Rectal smooth muscle tissue (tissue), 1 donor: ENCODE data around the gene CACNG4.
A peak's percentile ranks its signal among the peaks of the same experiment; 100 is the strongest.

Experiments used
- H3K27ac ChIP-seq: one replicate; pipeline ENCODE4 v1.7.0; 2013; ENCODE audit warnings: low read depth, low read length, inconsistent platforms
- H3K27me3 ChIP-seq: one replicate; pipeline ENCODE4 v1.7.0; 2013; ENCODE audit warnings: low read length; ENCODE audit not compliant: control insufficient read depth, insufficient read depth
- H3K36me3 ChIP-seq: one replicate; pipeline ENCODE4 v1.7.0; 2013; ENCODE audit warnings: low read length; ENCODE audit not compliant: control insufficient read depth, insufficient read depth
- H3K4me1 ChIP-seq: one replicate; pipeline ENCODE4 v1.7.0; 2013; ENCODE audit warnings: low read length; ENCODE audit not compliant: control insufficient read depth, insufficient read depth
- H3K4me3 ChIP-seq: one replicate; pipeline ENCODE4 v1.7.0; 2013; ENCODE audit warnings: low read length
- H3K9ac ChIP-seq: one replicate; pipeline ENCODE4 v1.7.0; 2013; ENCODE audit warnings: low read length

CACNG4 gene

DNA sequence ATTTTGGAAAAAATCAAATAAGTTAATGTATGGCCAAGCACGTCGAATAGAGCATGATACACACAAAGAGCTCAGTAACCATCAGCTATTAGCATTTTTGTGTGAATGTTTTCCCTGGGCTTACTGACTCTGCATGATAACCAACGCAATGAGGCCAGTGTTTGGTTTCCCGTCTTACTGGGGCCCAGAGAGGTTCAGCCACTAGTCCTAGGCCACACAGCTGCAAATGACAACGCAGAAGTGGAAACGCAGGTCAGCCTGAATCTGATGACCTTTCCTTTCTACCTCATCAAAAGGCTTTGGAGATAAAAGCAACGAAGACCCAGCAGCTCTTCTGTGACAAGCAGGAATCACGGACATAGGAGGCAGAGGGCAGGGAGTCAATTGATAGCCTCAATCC lies 7.2 kb upstream of the CACNG4 start:
- no peak overlapping the region for H3K9ac ChIP-seq
- no peaks in the 10 kb centered on the region for H3K36me3 ChIP-seq
- H3K4me3 ChIP-seq: no peak overlapping the region
- H3K4me1 ChIP-seq: peaks cover 11% of the 10 kb centered on the region
- no peak overlapping the region for H3K27ac ChIP-seq
- peaks cover 1% of the 10 kb centered on the region for H3K27me3 ChIP-seq

DNA sequence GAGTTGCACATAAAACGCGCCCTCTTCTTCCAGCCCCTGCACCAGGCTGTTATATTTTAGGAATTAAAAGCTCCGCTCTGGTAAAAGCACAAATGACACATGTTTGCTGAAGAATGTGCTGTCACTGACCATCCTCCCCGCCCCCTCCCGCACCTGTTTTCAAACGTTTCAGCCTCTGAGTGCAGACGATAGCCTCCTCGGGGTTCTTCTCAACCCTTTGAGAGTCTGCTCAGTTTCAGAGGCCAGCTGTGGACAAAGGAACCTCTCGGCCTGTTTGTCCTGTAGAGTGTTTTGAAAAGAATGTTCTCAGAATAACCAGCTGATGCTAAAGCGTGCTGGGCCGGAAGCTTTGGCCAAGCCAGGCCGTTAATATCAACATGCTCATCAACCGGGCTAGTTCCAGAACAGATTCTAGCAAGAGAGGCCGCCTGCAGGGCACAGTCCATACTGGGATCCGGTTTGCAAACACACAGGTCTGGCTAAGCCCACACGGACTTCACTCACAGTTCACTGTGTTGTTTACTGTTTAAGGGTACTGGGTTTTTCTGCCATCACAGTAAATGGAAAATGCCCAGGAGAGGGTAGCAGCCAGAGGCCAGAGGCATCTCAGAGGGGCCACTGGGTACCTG lies 6.4 kb upstream of the CACNG4 start:
- H3K9ac ChIP-seq: no peak overlapping the region
- peaks cover 5% of the 10 kb centered on the region for H3K27me3 ChIP-seq

DNA sequence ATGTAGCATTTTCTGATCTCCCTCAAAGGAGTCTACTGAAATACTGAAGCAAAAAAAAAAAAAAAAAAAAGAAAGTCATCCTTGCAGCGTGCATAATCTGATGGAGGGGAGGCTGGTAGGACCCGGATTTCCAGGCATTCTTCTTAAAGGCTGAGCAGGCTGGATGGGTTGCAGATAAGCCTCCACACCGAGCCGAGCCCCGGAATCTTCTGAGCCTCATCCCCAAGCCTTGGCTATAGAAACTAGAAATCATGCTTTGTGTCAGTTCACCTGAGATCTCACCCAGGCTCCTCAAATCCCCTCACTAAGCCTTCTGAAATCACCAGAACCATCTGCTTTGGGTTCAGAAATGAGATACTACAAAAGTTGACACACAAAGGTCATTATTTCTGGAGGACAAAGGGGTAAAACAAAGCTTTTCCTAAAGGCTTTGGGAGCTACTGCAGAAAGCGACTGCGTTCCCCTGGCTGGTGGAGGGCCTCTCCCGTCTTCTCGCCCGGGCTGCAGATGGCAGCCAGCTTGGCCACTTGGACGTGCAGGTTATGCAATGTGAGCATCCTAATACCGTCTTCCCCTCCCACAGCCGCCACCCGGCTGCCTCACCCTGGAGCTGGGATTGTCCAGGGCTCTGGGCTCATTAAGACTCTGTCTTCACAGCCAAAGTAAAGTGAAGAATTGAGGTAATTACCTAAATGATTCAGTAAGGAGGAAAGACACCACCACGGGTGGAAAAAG lies 4.7 kb upstream of the CACNG4 start:
- Histone ChIP-seq H3K9ac (no peak overlapping the region), H3K4me1 (peaks cover 7% of the 10 kb centered on the region), H3K4me3 (no peak overlapping the region), H3K27me3 (peaks cover 10% of the 10 kb centered on the region), H3K36me3 (no peaks in the 10 kb centered on the region), H3K27ac (no peak overlapping the region)

More for the DNA sequence above, 6.4 kb upstream of the CACNG4 start:
- Histone ChIP-seq H3K27ac (no peak overlapping the region), H3K36me3 (no peaks in the 10 kb centered on the region), H3K4me3 (no peak overlapping the region), H3K4me1 (peaks cover 7% of the 10 kb centered on the region)

DNA sequence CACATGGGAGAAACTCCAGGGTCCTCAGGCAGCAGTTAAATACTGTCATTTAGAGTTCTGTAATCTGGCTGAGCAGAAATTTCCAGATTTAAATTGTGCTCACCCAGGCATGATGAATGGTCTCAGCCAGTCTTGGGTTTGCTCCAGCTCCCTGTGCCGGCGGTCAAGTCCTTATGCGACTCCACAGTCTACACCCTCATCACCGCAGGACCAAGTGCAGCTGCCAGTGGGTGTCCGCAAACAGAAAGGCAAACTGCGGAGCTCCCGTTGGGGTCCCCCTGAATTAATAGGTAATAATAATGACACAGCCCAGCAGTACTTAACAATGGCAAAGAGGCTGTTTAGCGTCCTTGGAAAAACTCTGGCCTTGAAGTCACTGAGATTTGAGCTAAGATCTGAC lies 3.9 kb upstream of the CACNG4 start:
- Histone ChIP-seq H3K4me3 (no peak overlapping the region), H3K27me3 (peaks cover 14% of the 10 kb centered on the region), H3K9ac (no peak overlapping the region), H3K27ac (no peak overlapping the region), H3K4me1 (peaks cover 7% of the 10 kb centered on the region), H3K36me3 (no peaks in the 10 kb centered on the region)

DNA sequence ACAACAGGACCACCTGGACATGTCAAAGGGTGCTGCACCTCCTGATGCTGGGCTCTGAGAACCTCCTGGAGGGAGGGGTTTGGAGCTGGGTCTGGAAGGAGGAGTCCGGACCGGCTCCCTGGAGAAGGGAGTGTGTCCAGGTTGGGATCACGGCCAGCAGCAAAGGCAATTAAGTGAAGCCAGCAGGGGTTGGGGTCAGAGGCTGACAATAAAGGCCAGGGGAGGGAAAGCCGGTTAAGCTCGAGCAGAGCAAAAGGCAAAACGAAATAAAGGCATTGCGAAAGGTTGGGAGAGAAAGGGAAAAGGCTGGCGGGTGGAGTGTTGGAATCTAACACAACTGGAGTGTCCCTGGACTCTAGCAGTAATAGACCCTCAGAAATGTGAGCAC lies 992 bp upstream of the CACNG4 start:
- H3K27me3 ChIP-seq: peaks cover 34% of the 10 kb centered on the region

DNA sequence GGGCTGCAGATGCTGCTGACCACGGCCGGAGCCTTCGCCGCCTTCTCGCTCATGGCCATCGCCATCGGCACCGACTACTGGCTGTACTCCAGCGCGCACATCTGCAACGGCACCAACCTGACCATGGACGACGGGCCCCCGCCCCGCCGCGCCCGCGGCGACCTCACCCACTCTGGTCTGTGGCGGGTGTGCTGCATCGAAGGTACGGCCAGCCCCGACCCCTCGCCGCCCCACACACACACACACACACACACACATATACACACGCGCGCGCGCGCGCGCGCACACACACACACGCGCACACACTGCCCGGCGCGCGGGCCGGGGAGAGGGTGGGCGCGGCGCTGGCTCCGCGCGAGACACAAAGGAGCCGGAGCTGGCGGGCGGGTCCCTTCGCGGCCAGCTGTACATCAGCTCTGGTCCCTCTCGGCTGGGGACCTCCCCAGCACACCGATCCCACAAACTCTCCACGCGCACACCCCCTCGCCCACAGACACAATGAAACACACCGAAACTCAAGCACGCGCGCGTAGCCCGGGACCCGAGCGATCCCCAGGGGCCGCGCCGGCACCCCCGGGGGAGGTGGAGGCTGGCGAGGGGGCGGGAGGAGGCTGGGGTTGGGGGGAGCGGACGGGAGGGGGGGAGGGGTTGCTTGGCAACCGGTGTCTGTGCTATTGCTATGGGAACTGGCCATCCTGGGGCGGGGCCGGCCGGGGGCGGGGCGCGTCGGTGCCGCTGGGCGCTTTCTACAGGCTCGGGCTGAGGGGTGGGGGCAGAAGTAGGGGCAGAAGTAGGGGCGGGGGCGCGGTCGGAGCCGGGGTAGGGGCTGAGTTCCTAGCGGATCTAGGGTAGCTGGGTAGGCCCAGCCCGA lies 658 bp downstream of the CACNG4 start:
- H3K27ac ChIP-seq: no peak overlapping the region
- H3K4me3 ChIP-seq: peak overlapping the region; percentile 49
- H3K9ac ChIP-seq: no peak overlapping the region
- no peaks in the 10 kb centered on the region for H3K36me3 ChIP-seq
- H3K27me3 ChIP-seq: peaks cover 34% of the 10 kb centered on the region
- H3K4me1 ChIP-seq: peaks cover 3% of the 10 kb centered on the region

More for the DNA sequence above, 992 bp upstream of the CACNG4 start:
- Histone ChIP-seq H3K4me3 (no peak overlapping the region), H3K9ac (no peak overlapping the region), H3K4me1 (peaks cover 3% of the 10 kb centered on the region), H3K27ac (no peak overlapping the region), H3K36me3 (no peaks in the 10 kb centered on the region)

DNA sequence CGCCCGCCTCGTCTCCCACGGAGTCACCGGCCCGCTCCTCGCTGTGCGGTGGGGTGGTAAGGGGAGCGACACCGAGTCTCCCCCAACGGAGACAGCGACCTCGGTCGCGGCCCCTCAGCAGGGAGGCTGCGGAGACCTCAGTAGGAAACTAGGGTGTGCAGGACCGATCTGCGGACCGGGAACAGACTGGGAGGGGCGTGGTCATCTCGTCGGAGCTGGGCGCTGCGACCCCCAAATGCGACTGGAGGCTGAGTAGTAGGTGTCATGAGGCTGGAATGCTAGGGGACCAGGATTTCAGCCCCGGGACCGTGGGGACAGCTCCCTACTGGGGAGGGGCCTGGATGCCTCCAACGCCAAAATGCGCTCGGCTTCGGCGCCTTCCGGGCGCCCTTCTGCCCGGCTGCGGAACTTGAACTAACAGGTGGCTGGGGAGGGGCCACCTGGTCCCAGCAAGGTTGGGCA lies 1.3 kb downstream of the CACNG4 start:
- peaks cover 34% of the 10 kb centered on the region for H3K27me3 ChIP-seq
- H3K4me1 ChIP-seq: peaks cover 3% of the 10 kb centered on the region
- peak overlapping the region; percentile 32 for H3K4me3 ChIP-seq
- no peaks in the 10 kb centered on the region for H3K36me3 ChIP-seq
- no peak overlapping the region for H3K27ac ChIP-seq
- H3K9ac ChIP-seq: no peak overlapping the region

DNA sequence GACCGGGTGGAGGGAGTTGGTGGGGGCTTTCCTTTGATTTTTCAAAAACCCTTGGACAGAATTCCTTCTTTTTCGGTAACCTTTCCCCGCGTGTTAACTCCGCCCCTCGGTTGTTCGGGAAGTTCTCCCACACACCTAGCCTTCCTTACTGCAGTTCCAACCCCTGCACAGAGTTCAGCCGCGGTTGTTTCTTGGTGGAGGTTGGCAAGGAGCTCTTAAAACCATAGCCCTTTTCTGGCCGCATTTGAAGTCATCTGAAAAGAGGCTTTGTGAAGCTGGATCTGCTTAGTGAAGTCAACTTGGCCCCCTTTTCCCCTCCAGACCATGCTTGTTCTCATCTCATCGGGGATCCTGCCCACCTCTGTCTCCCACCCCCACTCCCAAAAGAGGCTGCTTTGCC lies 1.8 kb downstream of the CACNG4 start:
- peaks cover 34% of the 10 kb centered on the region for H3K27me3 ChIP-seq
- peaks cover 3% of the 10 kb centered on the region for H3K4me1 ChIP-seq
- H3K27ac ChIP-seq: no peak overlapping the region
- no peak overlapping the region for H3K9ac ChIP-seq
- peak overlapping the region; percentile 32 for H3K4me3 ChIP-seq
- H3K36me3 ChIP-seq: no peaks in the 10 kb centered on the region

DNA sequence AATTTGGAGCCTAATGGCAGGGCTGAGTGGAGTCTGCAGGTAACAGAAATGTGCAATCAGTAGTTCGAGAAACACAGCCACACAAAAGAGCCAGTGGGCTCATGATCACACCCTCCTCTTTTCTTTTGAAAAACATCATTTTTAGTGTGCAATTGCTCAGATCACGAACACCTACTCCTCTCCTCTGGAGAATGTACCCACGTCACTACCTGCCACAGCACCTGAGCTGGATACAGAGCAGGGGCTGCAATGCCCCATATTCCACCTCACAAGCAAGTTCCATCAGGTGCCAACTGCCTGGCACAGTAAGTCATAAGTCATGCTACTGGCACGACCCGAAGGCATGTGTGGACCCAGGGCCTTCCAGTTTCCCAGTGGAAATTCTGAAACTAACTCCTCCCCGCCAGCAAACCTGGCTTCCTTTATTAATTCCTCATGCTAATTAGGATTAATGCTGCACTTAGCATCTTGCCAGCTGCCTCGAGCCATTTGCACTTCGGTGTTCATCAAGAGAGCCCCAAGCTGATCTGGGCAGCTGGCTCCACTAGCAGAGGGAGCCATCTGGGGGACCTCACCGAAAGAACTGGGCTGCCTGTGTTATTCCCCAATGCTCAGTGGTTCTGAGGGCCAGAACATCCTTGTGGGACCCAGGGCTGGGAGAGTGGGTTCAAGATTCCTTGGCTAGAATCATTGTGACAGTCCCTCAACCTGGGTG lies 2.4 kb downstream of the CACNG4 start:
- no peak overlapping the region for H3K27ac ChIP-seq
- no peak overlapping the region for H3K9ac ChIP-seq
- H3K36me3 ChIP-seq: no peaks in the 10 kb centered on the region
- H3K4me3 ChIP-seq: no peak overlapping the region
- H3K27me3 ChIP-seq: peaks cover 34% of the 10 kb centered on the region
- H3K4me1 ChIP-seq: peaks cover 3% of the 10 kb centered on the region

DNA sequence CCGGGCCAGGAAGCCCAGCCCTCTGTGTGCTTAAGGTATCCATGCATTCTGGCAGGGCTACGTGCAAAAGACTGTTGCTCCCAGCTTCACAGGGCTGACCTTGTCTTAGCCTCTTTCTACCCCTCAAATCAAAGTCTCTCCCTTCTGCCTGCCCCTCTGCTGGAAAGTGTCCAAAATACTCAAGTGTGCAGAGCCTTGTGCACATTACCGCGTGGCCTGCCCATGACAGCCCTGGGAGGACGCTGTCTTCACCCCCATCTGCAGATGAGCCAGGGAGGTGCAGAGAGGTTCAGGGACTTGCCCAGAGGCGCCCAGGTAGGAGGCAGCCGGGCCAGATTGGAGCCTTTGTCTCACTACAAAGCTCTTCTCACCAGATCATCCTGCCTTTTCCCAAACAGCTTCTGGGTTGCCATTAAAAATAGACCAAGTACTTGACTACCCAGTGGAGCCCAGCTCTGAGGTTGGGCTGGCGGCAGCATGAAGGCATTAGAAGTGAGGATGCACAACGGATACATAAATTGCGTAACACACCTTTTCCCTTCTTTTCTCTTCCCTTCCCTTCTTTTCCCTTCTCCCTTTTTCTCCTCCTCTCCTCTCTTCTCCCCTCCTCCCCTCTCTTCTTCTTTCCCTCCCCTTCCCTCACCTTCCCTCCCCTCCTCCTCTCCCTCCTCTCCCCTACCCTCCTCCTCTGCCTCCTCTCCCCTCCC lies 3.5 kb downstream of the CACNG4 start:
- H3K27me3 ChIP-seq: peaks cover 31% of the 10 kb centered on the region
- no peak overlapping the region for H3K4me3 ChIP-seq
- H3K9ac ChIP-seq: no peak overlapping the region
- no peaks in the 10 kb centered on the region for H3K36me3 ChIP-seq
- H3K4me1 ChIP-seq: peaks cover 3% of the 10 kb centered on the region
- H3K27ac ChIP-seq: no peak overlapping the region

DNA sequence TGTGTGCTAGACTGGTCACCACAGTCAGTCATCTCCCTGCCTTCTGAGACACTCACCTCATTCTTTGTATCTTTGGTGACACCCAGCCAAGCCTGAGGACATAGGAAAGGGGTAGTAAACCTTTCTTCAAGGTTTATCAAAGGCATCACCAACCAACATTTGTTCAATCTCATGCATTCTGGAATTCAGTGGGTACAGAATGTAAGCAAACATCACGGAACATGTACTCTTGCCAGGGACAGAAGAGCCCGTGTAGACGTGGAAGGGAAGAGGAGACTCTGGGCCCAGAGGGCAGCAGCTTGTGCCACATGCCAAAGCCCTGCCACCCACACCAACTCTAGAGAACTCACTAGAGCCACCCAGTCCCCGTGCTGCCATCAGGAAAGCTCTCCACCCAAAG lies 4.4 kb downstream of the CACNG4 start:
- Histone ChIP-seq H3K36me3 (no peaks in the 10 kb centered on the region), H3K27ac (no peak overlapping the region), H3K4me3 (no peak overlapping the region), H3K4me1 (peaks cover 3% of the 10 kb centered on the region), H3K9ac (no peak overlapping the region), H3K27me3 (peaks cover 29% of the 10 kb centered on the region)
